RWPE2 (cell line): Measurements from ENCODE around the gene MSL1.

Source experiments
- ATAC-seq: fragments of 200-7000 bp; cut with Tn5 transposase; 3 replicates; pipeline ENCODE4 v1.9.1; 2021; ENCODE audit warnings: low read depth
- DNase-seq: peaks from one replicate; pipeline ENCODE4 v3.0.0-alpha.2; 2020; ENCODE audit warnings: low spot score
- H3K27ac ChIP-seq: fragments of 450-650 bp; 2 replicates; pipeline ENCODE4 v1.5.1; 2017; ENCODE audit warnings: mild to moderate bottlenecking; ENCODE audit not compliant: poor library complexity, severe bottlenecking
- H3K27me3 ChIP-seq: fragments of 250-450 bp; sonication (Bioruptor Pico); 2 replicates; pipeline ENCODE4 v1.5.1; 2021; ENCODE audit warnings: mild to moderate bottlenecking, moderate library complexity; ENCODE audit not compliant: insufficient read depth, poor library complexity, severe bottlenecking
- H3K36me3 ChIP-seq: fragments of 250-450 bp; sonication (Bioruptor Pico); 2 replicates; pipeline ENCODE4 v1.5.1; 2020; ENCODE audit warnings: low read depth, mild to moderate bottlenecking, moderate library complexity
- H3K4me1 ChIP-seq: fragments of 250-450 bp; sonication (Bioruptor Pico); 2 replicates; pipeline ENCODE4 v1.5.1; 2021; ENCODE audit warnings: mild to moderate bottlenecking, moderate library complexity; ENCODE audit not compliant: insufficient read depth, poor library complexity, severe bottlenecking
- H3K4me3 ChIP-seq: fragments of 250-450 bp; sonication (Bioruptor Pico); 2 replicates; pipeline ENCODE4 v1.5.1; 2021; ENCODE audit warnings: mild to moderate bottlenecking, moderate library complexity; ENCODE audit not compliant: severe bottlenecking
- H3K9me3 ChIP-seq: fragments of 250-450 bp; sonication (Bioruptor Pico); 2 replicates; pipeline ENCODE4 v1.5.1; 2021; ENCODE audit warnings: mild to moderate bottlenecking, moderate library complexity; ENCODE audit not compliant: severe bottlenecking
- CTCF ChIP-seq: fragments of 450-650 bp; IDR thresholded peaks from one replicate; pipeline ENCODE4 v1.5.1; 2017; ENCODE audit warnings: mild to moderate bottlenecking, moderate library complexity; ENCODE audit not compliant: poor library complexity, severe bottlenecking

The MSL1 gene

DNA sequence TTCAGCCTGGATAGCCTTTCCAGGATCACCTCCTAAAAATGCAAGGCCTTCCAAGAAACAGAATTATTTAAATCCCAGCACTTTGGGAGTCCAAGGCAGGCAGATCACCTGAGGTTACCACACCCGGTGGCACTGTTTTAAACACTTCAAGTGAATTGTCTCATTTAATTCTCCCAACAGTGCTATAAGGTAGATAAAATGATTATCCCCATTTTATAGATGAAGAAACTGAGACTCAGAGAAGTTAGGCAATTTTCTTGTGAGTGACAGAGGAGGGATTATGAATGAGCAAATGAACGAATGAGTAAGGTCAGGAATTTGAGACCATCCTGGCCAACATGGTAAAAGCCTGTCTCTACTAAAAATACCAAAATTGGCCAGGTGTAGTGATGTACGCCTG, 42.2 kb upstream of the MSL1 start:
- TF ChIP-seq CTCF = no peak
- H3K27ac ChIP-seq = no peak overlapping the region
- peaks cover 8% of the 10 kb centered on the region; the same call in 1 of the 2 replicates for H3K36me3 ChIP-seq
- ATAC-seq = no peak
- H3K4me1 ChIP-seq = peaks cover 14% of the 10 kb centered on the region
- DNase-seq = no peak
- H3K9me3 ChIP-seq = no peaks in the 10 kb centered on the region
- H3K4me3 ChIP-seq = no peak overlapping the region
- H3K27me3 ChIP-seq = no peaks in the 10 kb centered on the region

DNA sequence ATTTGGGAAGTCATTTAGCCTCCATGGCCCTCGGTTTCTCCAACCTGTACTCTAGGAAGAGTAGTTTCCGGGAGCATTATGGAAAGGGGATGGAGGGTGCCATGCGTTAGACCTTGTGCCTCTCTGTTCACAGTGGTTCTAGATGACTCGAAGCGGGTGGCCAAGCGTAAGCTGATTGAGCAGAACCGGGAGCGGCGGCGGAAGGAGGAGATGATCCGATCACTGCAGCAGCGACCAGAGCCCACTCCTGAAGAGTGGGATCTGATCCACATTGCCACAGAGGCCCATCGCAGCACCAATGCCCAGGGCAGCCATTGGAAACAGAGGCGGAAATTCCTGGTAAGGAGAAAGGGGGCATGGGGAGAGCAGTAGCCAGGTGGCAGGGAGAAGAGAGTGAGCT, 37.3 kb upstream of the MSL1 start:
- H3K4me3 ChIP-seq = no peak overlapping the region
- no peak for ATAC-seq

DNA sequence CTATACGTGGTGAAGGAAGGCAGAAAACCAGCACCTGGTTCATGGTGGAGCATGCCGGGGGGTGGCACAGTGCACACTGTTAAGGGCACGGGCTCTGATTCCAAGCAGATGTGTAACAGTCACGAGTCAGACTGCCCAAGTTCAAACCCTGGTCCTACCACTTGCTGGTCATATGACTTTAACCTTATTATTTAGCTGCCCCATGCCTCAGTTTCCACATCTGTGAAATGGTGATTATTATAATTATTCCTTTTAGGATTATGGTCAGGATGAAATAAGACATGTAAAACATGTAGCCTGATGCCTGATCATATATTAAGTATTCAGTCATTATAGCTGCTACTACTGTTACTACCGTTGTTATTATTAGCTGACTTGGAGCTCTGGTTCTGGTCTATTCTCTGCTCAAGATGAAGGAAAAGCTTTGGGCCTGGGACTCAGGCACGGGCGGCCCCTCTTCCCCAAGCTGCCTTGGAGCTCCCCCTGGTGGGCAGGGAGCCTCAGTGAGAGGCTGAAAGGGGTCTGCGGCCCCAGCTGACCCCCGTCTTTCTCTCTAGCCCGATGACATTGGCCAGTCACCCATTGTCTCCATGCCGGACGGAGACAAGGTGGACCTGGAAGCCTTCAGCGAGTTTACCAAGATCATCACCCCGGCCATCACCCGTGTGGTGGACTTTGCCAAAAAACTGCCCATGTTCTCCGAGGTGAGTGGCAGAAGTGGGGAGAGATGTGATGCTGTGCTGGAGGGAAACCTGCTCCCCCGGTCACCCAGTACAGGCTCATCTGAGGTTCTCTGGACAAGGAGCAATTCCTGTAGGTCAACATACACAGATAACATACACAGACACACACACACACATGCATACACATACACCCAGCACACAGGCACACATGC, 35.4 kb upstream of the MSL1 start:
- Histone ChIP-seq H3K27ac (no peak overlapping the region), H3K36me3 (peaks cover 16% of the 10 kb centered on the region), H3K9me3 (no peaks in the 10 kb centered on the region), H3K4me1 (no peaks in the 10 kb centered on the region), H3K4me3 (no peak overlapping the region), H3K27me3 (no peaks in the 10 kb centered on the region)
- TF ChIP-seq CTCF = peak; percentile 89
- DNase-seq (no peak), ATAC-seq (peak; percentile 51; the same call in 2 of the 3 replicates)

More for the DNA sequence above, 37.3 kb upstream of the MSL1 start:
- H3K27ac ChIP-seq = no peak overlapping the region
- H3K27me3 ChIP-seq = no peaks in the 10 kb centered on the region
- no peak for TF ChIP-seq CTCF
- no peaks in the 10 kb centered on the region for H3K4me1 ChIP-seq
- no peaks in the 10 kb centered on the region for H3K9me3 ChIP-seq
- DNase-seq = no peak
- peaks cover 16% of the 10 kb centered on the region for H3K36me3 ChIP-seq

DNA sequence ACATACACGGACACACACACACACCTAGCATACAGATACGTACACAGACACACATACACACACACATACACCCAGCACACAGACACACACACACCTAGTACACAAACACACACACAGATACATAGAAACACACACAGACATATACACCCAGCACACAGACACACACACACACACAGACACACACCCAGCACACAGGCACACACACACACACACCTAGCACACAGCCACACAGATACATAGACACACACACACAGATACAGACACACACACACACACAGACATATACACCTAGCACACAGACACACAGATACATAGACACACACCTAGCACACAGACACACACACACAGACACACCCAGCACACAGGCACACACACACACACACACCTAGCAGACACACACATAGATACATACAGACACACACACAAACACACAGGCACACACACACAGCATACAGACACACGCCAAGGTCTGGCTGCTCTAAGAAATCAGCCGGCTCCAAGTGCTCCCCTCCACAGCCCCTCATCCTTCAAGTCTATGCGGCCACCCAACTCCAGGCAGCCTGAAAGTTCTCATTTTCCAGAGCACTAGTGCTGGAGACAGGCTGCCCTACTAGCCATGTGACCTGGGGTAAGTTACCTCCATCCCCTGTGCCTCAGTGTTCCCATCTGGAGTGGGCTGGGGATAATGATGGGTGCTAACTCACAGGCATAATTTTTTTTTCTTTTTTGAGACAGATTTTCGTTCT, 34.5 kb upstream of the MSL1 start:
- Histone ChIP-seq H3K36me3 (peaks cover 16% of the 10 kb centered on the region), H3K4me1 (no peaks in the 10 kb centered on the region), H3K4me3 (no peak overlapping the region), H3K27me3 (no peaks in the 10 kb centered on the region), H3K27ac (no peak overlapping the region), H3K9me3 (no peaks in the 10 kb centered on the region)
- no peak for DNase-seq
- no peak for ATAC-seq
- TF ChIP-seq CTCF = no peak
